PC-9 (cell line): ENCODE measurements around the gene SIRT1.

Experiments
- EZH2 ChIP-seq: fragments of 200-600 bp; sonication (generic); IDR thresholded peaks from 2 replicates; pipeline ENCODE4 v1.8.0; 2017; ENCODE audit warnings: antibody characterized with exemption, low read depth
- TF ChIP-seq, protein P1 (sequence below): fragments of 200-600 bp; sonication (generic); conservative IDR thresholded peaks from 2 replicates; pipeline ENCODE4 v1.6.1; 2017; ENCODE audit warnings: mixed run types, antibody characterized with exemption, mild to moderate bottlenecking, moderate library complexity

GRCh38 chr10:67849331-67850011, 35.0 kb upstream of the SIRT1 start:
- TF ChIP-seq, protein P1, sequence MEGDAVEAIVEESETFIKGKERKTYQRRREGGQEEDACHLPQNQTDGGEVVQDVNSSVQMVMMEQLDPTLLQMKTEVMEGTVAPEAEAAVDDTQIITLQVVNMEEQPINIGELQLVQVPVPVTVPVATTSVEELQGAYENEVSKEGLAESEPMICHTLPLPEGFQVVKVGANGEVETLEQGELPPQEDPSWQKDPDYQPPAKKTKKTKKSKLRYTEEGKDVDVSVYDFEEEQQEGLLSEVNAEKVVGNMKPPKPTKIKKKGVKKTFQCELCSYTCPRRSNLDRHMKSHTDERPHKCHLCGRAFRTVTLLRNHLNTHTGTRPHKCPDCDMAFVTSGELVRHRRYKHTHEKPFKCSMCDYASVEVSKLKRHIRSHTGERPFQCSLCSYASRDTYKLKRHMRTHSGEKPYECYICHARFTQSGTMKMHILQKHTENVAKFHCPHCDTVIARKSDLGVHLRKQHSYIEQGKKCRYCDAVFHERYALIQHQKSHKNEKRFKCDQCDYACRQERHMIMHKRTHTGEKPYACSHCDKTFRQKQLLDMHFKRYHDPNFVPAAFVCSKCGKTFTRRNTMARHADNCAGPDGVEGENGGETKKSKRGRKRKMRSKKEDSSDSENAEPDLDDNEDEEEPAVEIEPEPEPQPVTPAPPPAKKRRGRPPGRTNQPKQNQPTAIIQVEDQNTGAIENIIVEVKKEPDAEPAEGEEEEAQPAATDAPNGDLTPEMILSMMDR, result no peak
- TF ChIP-seq EZH2, result no peak
